ENCODE data around the gene PGAP1. TPM values are rescaled to one million over a fixed set of nuclear protein-coding genes. Genes with fewer than 3 reads are reported as not detected.

Gene PGAP1

DNA sequence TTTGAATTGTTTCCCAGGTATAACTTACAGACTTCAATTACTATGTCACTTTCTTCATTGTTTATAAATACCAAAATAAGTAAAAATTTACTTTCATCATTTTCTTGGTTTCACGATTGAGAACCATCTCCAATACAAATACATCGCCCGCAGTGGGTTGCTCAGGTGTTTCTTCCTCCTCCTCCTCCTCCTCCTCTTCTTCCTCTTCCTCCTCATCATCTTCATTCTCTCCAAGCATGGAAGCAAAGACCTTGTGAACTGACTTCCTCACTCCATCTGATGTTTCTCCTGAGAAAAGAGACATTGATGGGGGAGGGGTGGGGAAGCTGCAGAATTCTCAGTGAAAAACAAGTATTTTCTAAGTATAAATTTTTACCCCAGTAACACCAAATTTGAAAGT lies 133.6 kb downstream of the PGAP1 start:
- H2AK5ac ChIP-seq (ENCODE audit: low read depth, low read length): no peak overlapping the region
- H4K91ac ChIP-seq (ENCODE audit: low read depth, low read length, poor library complexity): no peak overlapping the region
- no peak overlapping the region for H2BK12ac ChIP-seq (ENCODE audit: low read length)
- H2BK120ac ChIP-seq (ENCODE audit: low read depth, low read length): no peak overlapping the region
- no peak overlapping the region for H3K18ac ChIP-seq (ENCODE audit: low read length)
- H3K79me1 ChIP-seq (ENCODE audit: low read depth, low read length): peaks cover 2% of the 10 kb centered on the region
- no peak overlapping the region for H3K14ac ChIP-seq (ENCODE audit: low read length)
- H2BK5ac ChIP-seq (ENCODE audit: low read length): no peak overlapping the region
- H3K27ac ChIP-seq (replicated peaks; ENCODE audit: low read length): no peak overlapping the region
- no peaks in the 10 kb centered on the region for H3K4me1 ChIP-seq (ENCODE audit: control insufficient read depth in 2 of 2, insufficient read depth in 1 of 2, low read depth in 1 of 2, low read length in 2 of 2)
- no peak overlapping the region for H3K9ac ChIP-seq (ENCODE audit: low read depth, low read length, poor library complexity)
- DNase-seq (ENCODE audit: low spot score): no peak
- H2AFZ ChIP-seq (ENCODE audit: low read length): no peak overlapping the region
- H3K4me2 ChIP-seq (ENCODE audit: insufficient read depth, low read length, poor library complexity, severe bottlenecking): no peak overlapping the region
- H3K4me3 ChIP-seq (ENCODE audit: low read length in 2 of 2): no peak overlapping the region
- no peak overlapping the region for H3K4ac ChIP-seq (ENCODE audit: low read length)
- H2BK15ac ChIP-seq (ENCODE audit: low read length): no peak overlapping the region
- no CpG with 5 or more reads among the region's 3 CpGs for WGBS, 2 donors (ENCODE audit: extremely low coverage in 2 of 2, insufficient read length in 2 of 2, insufficient replicate concordance in 1 of 2)
- no peak overlapping the region for H4K8ac ChIP-seq (ENCODE audit: low read depth, low read length)
- H3K27me3 ChIP-seq (ENCODE audit: control insufficient read depth in 3 of 3, insufficient read depth in 3 of 3, low read depth in 1 of 3, low read length in 3 of 3): no peaks in the 10 kb centered on the region
- H3K23ac ChIP-seq (ENCODE audit: low read depth, low read length, poor library complexity): no peak overlapping the region
- no peaks in the 10 kb centered on the region for H3K9me3 ChIP-seq (replicated peaks in 1 of 2; ENCODE audit: control insufficient read depth in 2 of 2, insufficient read depth in 1 of 2, low read depth in 1 of 2, low read length in 2 of 2)
- peaks cover 28 to 96% of the 10 kb centered on the region in 2 donors for H3K36me3 ChIP-seq (replicated peaks in 1 of 2; ENCODE audit: control insufficient read depth in 2 of 2, insufficient read depth in 2 of 2, low read length in 2 of 2)

DNA sequence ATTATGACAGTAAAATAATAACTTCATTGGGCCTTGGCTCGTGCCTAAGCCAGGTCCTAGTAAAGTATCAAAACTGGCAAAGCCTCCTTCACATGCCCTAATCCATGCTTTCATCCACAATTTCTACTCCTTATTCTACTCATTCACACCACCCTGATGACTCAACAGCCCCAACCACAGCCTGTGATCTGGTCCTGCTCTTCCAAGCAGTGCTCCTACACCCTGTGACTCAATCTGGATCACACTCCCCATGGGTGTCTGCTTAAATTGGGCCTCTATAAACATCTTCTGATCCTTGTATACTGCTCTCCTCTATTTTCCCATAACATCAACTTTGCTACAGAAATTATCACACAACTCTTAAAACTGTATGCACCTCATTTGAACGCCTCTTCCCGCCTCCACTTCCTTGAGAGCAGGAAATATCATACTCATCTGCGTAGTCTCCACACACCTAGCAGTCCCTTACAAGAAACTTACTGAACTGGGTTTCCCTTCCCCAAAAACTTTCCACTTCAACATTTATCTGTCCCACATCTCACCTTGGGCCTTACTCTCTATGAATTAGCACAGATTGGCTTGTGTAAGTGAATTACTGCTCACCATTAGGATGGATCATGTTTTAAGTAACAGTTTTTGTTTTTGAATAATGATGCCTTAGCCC lies 142.9 kb downstream of the PGAP1 start:
- H3K27ac ChIP-seq (replicated peaks; ENCODE audit: low read length): no peak overlapping the region
- H3K36me3 ChIP-seq (replicated peaks in 1 of 2; ENCODE audit: control insufficient read depth in 2 of 2, insufficient read depth in 2 of 2, low read length in 2 of 2): peaks cover 22 to 98% of the 10 kb centered on the region in 2 donors
- DNase-seq (ENCODE audit: low spot score): no peak

More for the DNA sequence above, 142.9 kb downstream of the PGAP1 start:
- H4K91ac ChIP-seq (ENCODE audit: low read depth, low read length, poor library complexity): no peak overlapping the region
- H2BK12ac ChIP-seq (ENCODE audit: low read length): no peak overlapping the region
- no peaks in the 10 kb centered on the region for H3K79me1 ChIP-seq (ENCODE audit: low read depth, low read length)
- H3K4me3 ChIP-seq (ENCODE audit: low read length in 2 of 2): no peak overlapping the region
- H3K9me3 ChIP-seq (replicated peaks in 1 of 2; ENCODE audit: control insufficient read depth in 2 of 2, insufficient read depth in 1 of 2, low read depth in 1 of 2, low read length in 2 of 2): no peaks in the 10 kb centered on the region
- H2BK5ac ChIP-seq (ENCODE audit: low read length): no peak overlapping the region
- no peak overlapping the region for H3K23ac ChIP-seq (ENCODE audit: low read depth, low read length, poor library complexity)
- no peak overlapping the region for H3K14ac ChIP-seq (ENCODE audit: low read length)
- H3K18ac ChIP-seq (ENCODE audit: low read length): no peak overlapping the region
- no peak overlapping the region for H2AK5ac ChIP-seq (ENCODE audit: low read depth, low read length)
- H3K27me3 ChIP-seq (ENCODE audit: control insufficient read depth in 3 of 3, insufficient read depth in 3 of 3, low read depth in 1 of 3, low read length in 3 of 3): no peaks in the 10 kb centered on the region
- no CpG with 5 or more reads among the region's 4 CpGs for WGBS, 2 donors (ENCODE audit: extremely low coverage in 2 of 2, insufficient read length in 2 of 2, insufficient replicate concordance in 1 of 2)
- H2BK120ac ChIP-seq (ENCODE audit: low read depth, low read length): no peak overlapping the region
- H3K4me1 ChIP-seq (ENCODE audit: control insufficient read depth in 2 of 2, insufficient read depth in 1 of 2, low read depth in 1 of 2, low read length in 2 of 2): no peaks in the 10 kb centered on the region
- no peak overlapping the region for H2AFZ ChIP-seq (ENCODE audit: low read length)
- no peak overlapping the region for H3K9ac ChIP-seq (ENCODE audit: low read depth, low read length, poor library complexity)
- no peak overlapping the region for H3K4me2 ChIP-seq (ENCODE audit: insufficient read depth, low read length, poor library complexity, severe bottlenecking)
- H3K4ac ChIP-seq (ENCODE audit: low read length): no peak overlapping the region
- no peak overlapping the region for H4K8ac ChIP-seq (ENCODE audit: low read depth, low read length)
- no peak overlapping the region for H2BK15ac ChIP-seq (ENCODE audit: low read length)

Small RNA genes lying within 50 kb of the gene (small RNA-seq; reads per million reads assigned to genes)
- not detected for gene AC012486.1 (ENCODE audit: insufficient read depth)
